Measurements from ENCODE around the gene ZFP36.

ZFP36 gene

GRCh38 chr19:39419003-39419402 lies 12.4 kb downstream of the ZFP36 start:
- Histone ChIP-seq H3K4me1 (no peaks in the 10 kb centered on the region), H3K36me3 (ENCODE audit: control insufficient read depth, insufficient read depth, low read length) (no peaks in the 10 kb centered on the region), H3K9ac (no peak overlapping the region), H3K27me3 (ENCODE audit: control insufficient read depth, insufficient read depth, low read length) (no peaks in the 10 kb centered on the region), H2AFZ (no peak overlapping the region), H3K4me2 (ENCODE audit: low read length) (no peak overlapping the region), H3K9me3 (ENCODE audit: control insufficient read depth, low read length) (no peaks in the 10 kb centered on the region), H3K79me2 (no peaks in the 10 kb centered on the region), H3K4me3 (ENCODE audit: low read depth, low read length) (no peak overlapping the region), H3K27ac (no peak overlapping the region)
- no peak for TF ChIP-seq CTCF (IDR thresholded peaks at IDR 0.05)

- no peaks in the 10 kb centered on the region for H3K27me3 ChIP-seq (ENCODE audit: control insufficient read depth, insufficient read depth, low read length)
- no peaks in the 10 kb centered on the region for H3K79me2 ChIP-seq
- H3K36me3 ChIP-seq (ENCODE audit: control insufficient read depth, insufficient read depth, low read length), result no peaks in the 10 kb centered on the region
Observed at GRCh38 chr19:39420769-39421168, 14.1 kb downstream of the ZFP36 start.

GRCh38 chr19:39422020-39422419 lies 15.4 kb downstream of the ZFP36 start:
- Histone ChIP-seq H3K9me3 (ENCODE audit: control insufficient read depth, low read length) (no peaks in the 10 kb centered on the region), H3K36me3 (ENCODE audit: control insufficient read depth, insufficient read depth, low read length) (no peaks in the 10 kb centered on the region)
- no peak for TF ChIP-seq CTCF (IDR thresholded peaks at IDR 0.05)

More at GRCh38 chr19:39420769-39421168, 14.1 kb downstream of the ZFP36 start:
- Histone ChIP-seq H3K9ac (no peak overlapping the region), H3K4me2 (ENCODE audit: low read length) (no peak overlapping the region), H3K4me3 (ENCODE audit: low read depth, low read length) (no peak overlapping the region), H3K9me3 (ENCODE audit: control insufficient read depth, low read length) (no peaks in the 10 kb centered on the region), H3K27ac (no peak overlapping the region), H2AFZ (no peak overlapping the region), H3K4me1 (no peaks in the 10 kb centered on the region)
- TF ChIP-seq CTCF (IDR thresholded peaks at IDR 0.05), result no peak

GRCh38 chr19:39423258-39424086 lies 16.8 kb downstream of the ZFP36 start:
- Histone ChIP-seq H3K4me3 (ENCODE audit: low read depth, low read length) (no peak overlapping the region), H3K4me1 (no peaks in the 10 kb centered on the region)
- no peak for TF ChIP-seq CTCF (IDR thresholded peaks at IDR 0.05)

More at GRCh38 chr19:39422020-39422419, 15.4 kb downstream of the ZFP36 start:
- Histone ChIP-seq H3K4me1 (no peaks in the 10 kb centered on the region), H3K9ac (no peak overlapping the region), H3K4me2 (ENCODE audit: low read length) (no peak overlapping the region), H3K79me2 (no peaks in the 10 kb centered on the region), H3K27me3 (ENCODE audit: control insufficient read depth, insufficient read depth, low read length) (no peaks in the 10 kb centered on the region), H3K4me3 (ENCODE audit: low read depth, low read length) (no peak overlapping the region), H2AFZ (no peak overlapping the region), H3K27ac (no peak overlapping the region)

GRCh38 chr19:39424934-39425333 lies 18.3 kb downstream of the ZFP36 start:
- H3K9ac ChIP-seq, result no peak overlapping the region
- no peaks in the 10 kb centered on the region for H3K36me3 ChIP-seq (ENCODE audit: control insufficient read depth, insufficient read depth, low read length)
- TF ChIP-seq CTCF (IDR thresholded peaks at IDR 0.05), result no peak
- no peaks in the 10 kb centered on the region for H3K79me2 ChIP-seq
- H3K27me3 ChIP-seq (ENCODE audit: control insufficient read depth, insufficient read depth, low read length), result no peaks in the 10 kb centered on the region
- no peak overlapping the region for H3K4me2 ChIP-seq (ENCODE audit: low read length)
- no peaks in the 10 kb centered on the region for H3K4me1 ChIP-seq
- H2AFZ ChIP-seq, result no peak overlapping the region
- H3K4me3 ChIP-seq (ENCODE audit: low read depth, low read length), result no peak overlapping the region
- no peak overlapping the region for H3K27ac ChIP-seq
- no peaks in the 10 kb centered on the region for H3K9me3 ChIP-seq (ENCODE audit: control insufficient read depth, low read length)

More at GRCh38 chr19:39423258-39424086, 16.8 kb downstream of the ZFP36 start:
- no peak overlapping the region for H3K27ac ChIP-seq
- H3K9ac ChIP-seq, result no peak overlapping the region
- no peaks in the 10 kb centered on the region for H3K27me3 ChIP-seq (ENCODE audit: control insufficient read depth, insufficient read depth, low read length)
- H2AFZ ChIP-seq, result no peak overlapping the region
- no peaks in the 10 kb centered on the region for H3K79me2 ChIP-seq
- no peak overlapping the region for H3K4me2 ChIP-seq (ENCODE audit: low read length)
- H3K9me3 ChIP-seq (ENCODE audit: control insufficient read depth, low read length), result no peaks in the 10 kb centered on the region
- H3K36me3 ChIP-seq (ENCODE audit: control insufficient read depth, insufficient read depth, low read length), result no peaks in the 10 kb centered on the region

Data from parathyroid adenoma (tissue), 2 donors.